ENCODE results near the gene NCOA1.

DNA sequence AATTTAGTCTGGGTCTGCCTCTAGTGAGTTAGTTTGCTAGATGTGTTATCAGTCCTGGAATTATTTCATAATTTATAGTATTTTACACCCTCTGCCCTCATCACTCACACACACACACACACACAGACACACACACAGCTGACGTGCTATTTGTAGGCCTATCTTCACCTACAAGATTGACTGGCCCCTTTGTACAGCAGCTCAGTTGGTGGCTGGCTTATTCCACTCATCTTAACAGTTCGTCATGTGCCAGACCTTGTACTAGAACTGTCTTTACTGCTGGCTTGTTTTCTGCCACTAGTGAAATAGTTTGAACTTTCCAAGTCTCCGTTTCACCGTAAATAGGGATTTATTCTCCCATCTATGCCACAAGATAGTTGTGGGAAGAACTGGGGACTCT lies 323.5 kb downstream of the NCOA1 start:
- TF ChIP-seq, protein P1, sequence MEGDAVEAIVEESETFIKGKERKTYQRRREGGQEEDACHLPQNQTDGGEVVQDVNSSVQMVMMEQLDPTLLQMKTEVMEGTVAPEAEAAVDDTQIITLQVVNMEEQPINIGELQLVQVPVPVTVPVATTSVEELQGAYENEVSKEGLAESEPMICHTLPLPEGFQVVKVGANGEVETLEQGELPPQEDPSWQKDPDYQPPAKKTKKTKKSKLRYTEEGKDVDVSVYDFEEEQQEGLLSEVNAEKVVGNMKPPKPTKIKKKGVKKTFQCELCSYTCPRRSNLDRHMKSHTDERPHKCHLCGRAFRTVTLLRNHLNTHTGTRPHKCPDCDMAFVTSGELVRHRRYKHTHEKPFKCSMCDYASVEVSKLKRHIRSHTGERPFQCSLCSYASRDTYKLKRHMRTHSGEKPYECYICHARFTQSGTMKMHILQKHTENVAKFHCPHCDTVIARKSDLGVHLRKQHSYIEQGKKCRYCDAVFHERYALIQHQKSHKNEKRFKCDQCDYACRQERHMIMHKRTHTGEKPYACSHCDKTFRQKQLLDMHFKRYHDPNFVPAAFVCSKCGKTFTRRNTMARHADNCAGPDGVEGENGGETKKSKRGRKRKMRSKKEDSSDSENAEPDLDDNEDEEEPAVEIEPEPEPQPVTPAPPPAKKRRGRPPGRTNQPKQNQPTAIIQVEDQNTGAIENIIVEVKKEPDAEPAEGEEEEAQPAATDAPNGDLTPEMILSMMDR (IDR thresholded peaks at IDR 0.05; ENCODE audit: low read depth, low read length, poor library complexity, severe bottlenecking) = no peak
- no peak for TF ChIP-seq EZH2phosphoT487 (IDR thresholded peaks at IDR 0.05; ENCODE audit: borderline replicate concordance, low read length)
